HepG2 (cell line): ENCODE results near the gene ARHGAP9. TPM values are rescaled to one million over a fixed set of nuclear protein-coding genes. Genes with fewer than 3 reads are reported as not detected.

ENCODE experiments used
- ATAC-seq: fragments of 200-7000 bp; cut with Tn5 transposase; 3 replicates; pipeline ENCODE4 v1.9.1; 2020; ENCODE audit warnings: mild to moderate bottlenecking, moderate library complexity
- BruUV-seq: library from RNA; stranded (reverse); fragments of 400-500 nt; replicated peaks from 2 replicates; lab custom pipeline; 2021; lab: Mats Ljungman, UMichigan
- CTCF ChIA-PET: fragments of 300-600 bp; formaldehyde crosslinking; extraction: SDS; loops from one replicate; lab custom pipeline; 2021; ENCODE audit warnings: low total read pairs, inconsistent platforms, low intra/inter-chr PET ratio; lab: Yijun Ruan, JAX
- POLR2A ChIA-PET: fragments of 350-600 bp; sonication (Branson Sonifier 250); formaldehyde crosslinking; loops from one replicate; lab custom pipeline; 2020; ENCODE audit warnings: antibody characterized with exemption, inconsistent platforms; lab: Yijun Ruan, JAX
- DNase-seq: peaks from one replicate; pipeline ENCODE4 v3.0.0-alpha.2; 2015; ENCODE audit warnings: low spot score
- FAIRE-seq: peaks from 3 replicates; lab custom pipeline; 2011; peaks lifted over from hg19 to GRCh38; lab: Jason Lieb, UNC
- H2AFZ ChIP-seq: one replicate; pipeline ENCODE4 v1.6.1; 2011; ENCODE audit warnings: low read length, inconsistent platforms
- H3K27ac ChIP-seq: fragments of 300-600 bp; 3 replicates; pipeline ENCODE4 v1.8.0; 2011; ENCODE audit warnings: mixed run types, mild to moderate bottlenecking, mixed read lengths, low read length, inconsistent platforms; ENCODE audit not compliant: insufficient read depth; ENCODE audit errors: extremely low read length
- H3K27me3 ChIP-seq, 2 experiments: fragments of 200-600 bp in 1 of 2; 2 replicates in 1 of 2; 3 replicates in 1 of 2; pipeline versions ENCODE4 v1.6.0 to v1.8.0; 2011; ENCODE audit warnings: low read length in 2 of 2, mild to moderate bottlenecking in 2 of 2, moderate library complexity in 2 of 2, inconsistent platforms in 1 of 2; ENCODE audit not compliant: insufficient read depth in 2 of 2, control insufficient read depth in 1 of 2
- H3K36me3 ChIP-seq, 2 experiments: fragments of 200-600 bp in 1 of 2; replicated peaks in 1 of 2; 2 replicates in 1 of 2; 3 replicates in 1 of 2; pipeline versions ENCODE4 v1.5.1 to v1.8.0; 2011; ENCODE audit warnings: low read length in 2 of 2, inconsistent platforms in 1 of 2; ENCODE audit not compliant: insufficient read depth in 2 of 2, control insufficient read depth in 1 of 2
- H3K4me1 ChIP-seq: 2 replicates; pipeline ENCODE4 v1.5.1; 2012; ENCODE audit warnings: low read length, inconsistent platforms; ENCODE audit not compliant: insufficient read depth
- H3K4me2 ChIP-seq: 2 replicates; pipeline ENCODE4 v1.6.0; 2011; ENCODE audit warnings: low read depth, low read length, inconsistent platforms
- H3K4me3 ChIP-seq, 3 experiments: fragments of 200-600 bp in 1 of 3; sonication (generic), shearing (Covaris generic) in 1 of 3; replicated peaks in 1 of 3; 2 replicates each; pipeline ENCODE4 v1.5.1; 2011 to 2016; ENCODE audit warnings: low read length in 3 of 3, inconsistent platforms in 2 of 3, low read depth in 2 of 3, mild to moderate bottlenecking in 2 of 3, control low read depth in 1 of 3, mixed read lengths in 1 of 3; ENCODE audit not compliant: insufficient read depth in 1 of 3
- H3K79me2 ChIP-seq: one replicate; pipeline ENCODE4 v1.6.1; 2011; ENCODE audit warnings: low read length, inconsistent platforms; ENCODE audit not compliant: insufficient read depth
- H3K9ac ChIP-seq: 2 replicates; pipeline ENCODE4 v1.6.0; 2011; ENCODE audit warnings: mild to moderate bottlenecking, low read depth, low read length, inconsistent platforms; ENCODE audit not compliant: insufficient read depth
- H3K9me3 ChIP-seq: 2 replicates; pipeline ENCODE4 v1.5.1; 2012; ENCODE audit warnings: mild to moderate bottlenecking, low read length
- H4K20me1 ChIP-seq: 2 replicates; pipeline ENCODE4 v1.6.0; 2011; ENCODE audit warnings: inconsistent platforms, mild to moderate bottlenecking, low read length, moderate library complexity; ENCODE audit not compliant: insufficient read depth
- ASH2L ChIP-seq: fragments of 300-600, 200-600 bp; sonication (generic); IDR thresholded peaks from 2 replicates; pipeline ENCODE4 v1.7.0; 2017; ENCODE audit warnings: low read depth, mild to moderate bottlenecking, moderate library complexity, mixed read lengths, low read length; ENCODE audit not compliant: insufficient read length
- E2F5 ChIP-seq: sonication (generic); formaldehyde crosslinking; conservative IDR thresholded peaks from 2 replicates; pipeline ENCODE4 v1.4.0; 2020; ENCODE audit warnings: missing genetic modification reagents
- KMT2A ChIP-seq: sonication (generic); formaldehyde crosslinking; IDR thresholded peaks from 2 replicates; pipeline ENCODE4 v1.4.0; 2020; ENCODE audit warnings: missing genetic modification reagents
- MAZ ChIP-seq, 2 experiments: sonication (generic) in 1 of 2; formaldehyde crosslinking in 1 of 2; IDR thresholded peaks; 2 replicates each; pipeline versions ENCODE4 v1.5.0 to v1.6.1; 2012 to 2020; ENCODE audit warnings: low read depth in 2 of 2, mild to moderate bottlenecking in 2 of 2, borderline replicate concordance in 1 of 2, improper control_type of control experiment in 1 of 2, low read length in 1 of 2, missing genetic modification reagents in 1 of 2, moderate library complexity in 1 of 2
- NR2C2 ChIP-seq: sonication (generic); formaldehyde crosslinking; IDR thresholded peaks from 2 replicates; pipeline ENCODE4 v1.4.0; 2020; ENCODE audit warnings: missing genetic modification reagents, mild to moderate bottlenecking, moderate library complexity, borderline replicate concordance
- PHF21A ChIP-seq: sonication (generic); formaldehyde crosslinking; IDR thresholded peaks from 2 replicates; pipeline ENCODE4 v1.5.0; 2020; ENCODE audit warnings: mild to moderate bottlenecking, missing genetic modification reagents
- PRDM15 ChIP-seq: sonication (generic); formaldehyde crosslinking; IDR thresholded peaks from 2 replicates; pipeline ENCODE4 v1.4.0; 2020; ENCODE audit warnings: missing genetic modification reagents
- RBM39 ChIP-seq: fragments of 200-400 bp; formaldehyde crosslinking; IDR thresholded peaks from one replicate; pipeline ENCODE4 v1.6.1; 2018; ENCODE audit warnings: antibody characterized with exemption, mild to moderate bottlenecking, low read depth, low read length; ENCODE audit not compliant: poor library complexity, severe bottlenecking
- SP5 ChIP-seq: IDR thresholded peaks from 2 replicates; pipeline ENCODE4 v1.6.1; 2016; ENCODE audit warnings: low read depth, borderline replicate concordance
- TBL1XR1 ChIP-seq: fragments of 150-350 bp; IDR thresholded peaks from 2 replicates; pipeline ENCODE4 v1.6.1; 2014; ENCODE audit warnings: borderline replicate concordance, low read length; ENCODE audit not compliant: partially characterized antibody
- TOE1 ChIP-seq: sonication (generic); formaldehyde crosslinking; IDR thresholded peaks from 2 replicates; pipeline ENCODE4 v1.4.0; 2020; ENCODE audit warnings: mild to moderate bottlenecking, missing genetic modification reagents
- ZNF362 ChIP-seq: sonication (generic); formaldehyde crosslinking; IDR thresholded peaks from 2 replicates; pipeline ENCODE4 v1.4.0; 2020; ENCODE audit warnings: missing genetic modification reagents, mild to moderate bottlenecking, borderline replicate concordance
- ZNF576 ChIP-seq: sonication (generic); formaldehyde crosslinking; IDR thresholded peaks from 2 replicates; pipeline ENCODE4 v1.4.0; 2020; ENCODE audit warnings: mild to moderate bottlenecking, missing genetic modification reagents
- ZNF747 ChIP-seq: sonication (generic); formaldehyde crosslinking; IDR thresholded peaks from 2 replicates; pipeline ENCODE4 v1.8.1; 2023; ENCODE audit warnings: missing genetic modification reagents, mild to moderate bottlenecking, borderline replicate concordance
- WGBS: methylation state at CpG from one replicate; pipeline ENCODE4 v1.1.6; 2017; ENCODE audit warnings: low lambda C conversion rate; 5-methylcytosine and 5-hydroxymethylcytosine counted together
- in situ Hi-C: cut with HindIII; loops from 2 replicates; pipeline ENCODE4 v1.10.0; 2017; ENCODE audit warnings: low pct_unique_long_range_greater_than_20kb; ENCODE audit not compliant: extremely low pct_ligation_motif_present
- intact Hi-C: fragments of 100-400 bp; cut with micrococcal nuclease; formaldehyde crosslinking; loops from one replicate; pipeline ENCODE4 v1.10.0; 2022; ENCODE audit not compliant: unreplicated experiment
- polyA plus RNA-seq, 8 experiments: library from polyadenylated mRNA; depleted of rRNA in 3 of 8; stranded (reverse) in 7 of 8; unstranded in 1 of 8; fragments of >200 nt; fragmentation: Illumina TruSeq in 4 of 8; extraction: Trizol in 4 of 8; gene quantifications; 2 replicates each; pipeline versions ENCODE4 v1.2.1 to v1.2.3, GENCODE V29; 2011 to 2016; ENCODE audit warnings: low read depth in 4 of 8, missing spikeins in 1 of 8, mixed read lengths in 1 of 8; ENCODE audit not compliant: insufficient read depth in 1 of 8
- total RNA-seq, 5 experiments: library from RNA; depleted of rRNA; stranded (reverse); fragments of >200 nt; fragmentation: Illumina TruSeq; extraction: Trizol; gene quantifications; 2 replicates each; pipeline ENCODE4 v1.2.3, GENCODE V29; 2016; ENCODE audit warnings: low read depth in 1 of 5

Gene ARHGAP9
- total and polyA plus RNA-seq, 2 of the 13 experiments (the other 11 are each of a cell fraction or from before 2014, with no cell fraction given) = 0.18 to 1.2 TPM

- no peaks in the 10 kb centered on the region for H4K20me1 ChIP-seq
- in situ Hi-C loops = loop anchor here (5.0 kb wide), 1 partner anchor 198 kb away; no protein-coding TSS in a partner anchor
- FAIRE-seq (no peak), ATAC-seq (no peak), DNase-seq (no peak)
- WGBS = 2% methylated on average over 26 of the region's 36 CpGs
- intact Hi-C loops = loop anchor here (10.0 kb wide), 1 partner anchor 705 kb away; the partner anchor contains the start of gene PRIM1
- no peaks in the 10 kb centered on the region for H3K36me3 ChIP-seq
- peak within 1 kb of the TSS; percentile 43 for H3K27ac ChIP-seq
- ChIA-PET CTCF (interaction anchor here (0.5 to 1.4 kb wide), 2 partner anchors 152 to 179 kb away, joined by 3 to 5 read pairs; no protein-coding TSS in a partner anchor), POLR2A (interaction anchor here (0.6 to 1.8 kb wide), 5 partner anchors 22 to 60 kb away, joined by 3 to 11 read pairs (median 5); partner anchors contain the start of genes DDIT3 and INHBC)
- H3K9me3 ChIP-seq = no peaks in the 10 kb centered on the region
- peaks cover 15% of the 10 kb centered on the region for H3K79me2 ChIP-seq
- TF ChIP-seq ASH2L (peak; percentile 27), PHF21A (0 out of 2 replicates have a peak, but pooled peaks have one; percentile 5), SP5 (CRISPR knock-in tag) (peak; percentile 8; the same call in 1 of the 2 replicates), KMT2A (CRISPR knock-in tag) (no peak; the same call in 1 of the 2 replicates), MAZ (IDR thresholded peaks at IDR 0.05; ENCODE audit: borderline replicate concordance, low read depth, low read length) (peak; percentile 47; the same call in 1 of the 2 replicates), MAZ (CRISPR knock-in tag; IDR thresholded peaks at IDR 0.05; ENCODE audit: low read depth) (no peak), PRDM15 (CRISPR knock-in tag) (peak; percentile 92), RBM39 (peak; percentile 2), TBL1XR1 (no peak), ZNF362 (CRISPR knock-in tag) (0 out of 2 replicates have a peak, but pooled peaks have one; percentile 4), NR2C2 (CRISPR knock-in tag) (0 out of 2 replicates have a peak, but pooled peaks have one; percentile 3), TOE1 (CRISPR knock-in tag) (no peak), E2F5 (CRISPR knock-in tag) (no peak), ZNF747 (CRISPR knock-in tag) (no peak), ZNF576 (no peak)
- peaks cover 0 to 16% of the 10 kb centered on the region in 2 experiments; a peak in 2 of 5 replicates for H3K27me3 ChIP-seq
- H3K9ac ChIP-seq = peak within 1 kb of the TSS; percentile 64
- H3K4me2 ChIP-seq = peak within 1 kb of the TSS; percentile 100
- H2AFZ ChIP-seq = peak within 1 kb of the TSS; percentile 87
- H3K4me1 ChIP-seq = peaks cover 70% of the 10 kb centered on the region
- peak within 1 kb of the TSS; percentile 63 to 94 (median 76) for H3K4me3 ChIP-seq
- no TSS peak for BruUV-seq
Measured at GRCh38 chr12:57459750-57460467, 19.8 kb downstream of the ARHGAP9 start, which contains the start of gene GLI1. Gene GLI1 (plus strand): TSS chr12:57459785. CDS start chr12:57463692, 3,907 bp downstream.
